Measurements from ENCODE around the gene NCF4. TPM values are rescaled to one million over a fixed set of nuclear protein-coding genes. Genes with fewer than 3 reads are reported as not detected.

Gene NCF4
- total RNA-seq, 2 experiments from 2014 or later = 59.9 to 60.1 TPM

DNA sequence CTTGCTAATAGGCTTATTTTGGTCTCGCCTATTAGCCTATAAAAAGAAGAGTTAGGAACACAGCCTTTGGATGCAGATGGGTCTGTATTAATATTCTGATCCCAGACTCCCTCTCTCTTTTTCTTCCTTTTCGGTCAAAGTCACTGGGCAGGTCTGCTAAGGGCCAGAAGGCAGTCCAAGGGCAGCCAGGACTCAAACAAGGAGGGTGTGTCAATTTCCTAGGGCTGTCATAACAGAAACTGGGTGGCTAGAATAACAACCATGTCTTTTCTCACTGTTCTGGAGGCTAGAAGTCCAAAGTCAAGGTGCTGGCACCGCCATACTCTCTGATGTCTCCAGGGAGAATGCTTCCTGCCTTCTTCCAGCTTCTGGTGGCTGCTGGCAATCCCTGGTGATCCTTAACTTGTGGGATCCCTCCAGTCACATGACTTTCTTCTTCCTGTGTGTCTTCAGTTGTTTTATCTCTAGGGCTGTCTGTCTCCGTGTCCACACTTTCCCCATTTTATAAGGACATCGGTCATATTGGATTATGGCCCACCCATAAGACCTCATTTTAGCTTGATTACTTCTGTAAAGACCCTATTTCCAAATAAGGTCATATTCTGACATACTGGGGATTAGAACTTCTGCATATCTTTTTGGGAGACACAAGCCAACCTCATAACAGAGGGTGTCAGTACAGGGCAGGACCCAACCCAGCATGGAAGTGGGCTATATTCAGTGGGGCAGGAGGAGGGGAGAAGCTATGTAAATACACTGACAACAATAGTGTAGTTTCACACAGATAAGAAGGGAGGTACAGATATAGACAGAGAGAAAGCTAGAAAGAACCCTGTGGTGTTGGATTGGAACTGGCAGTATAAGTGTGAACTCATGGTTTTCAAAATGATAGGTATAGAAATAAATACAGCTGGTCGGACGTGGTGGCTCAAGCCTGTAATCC, 46.7 kb downstream of the NCF4 start:
- Mint-ChIP-seq H3K4me3 (no peak overlapping the region), H3K4me1 (peaks cover 3% of the 10 kb centered on the region), H3K36me3 (ENCODE audit: low read depth) (peaks cover 5% of the 10 kb centered on the region), H3K9me3 (peaks cover 9% of the 10 kb centered on the region), H3K27me3 (peaks cover 44% of the 10 kb centered on the region), H3K27ac (no peak overlapping the region)
- CTCF ChIA-PET = interaction anchor here (1.1 to 1.7 kb wide), 2 partner anchors 48 to 54 kb away, joined by 4 to 5 read pairs; no protein-coding TSS in a partner anchor
- no peak for DNase-seq
- POLR2A ChIA-PET = no interaction called here

DNA sequence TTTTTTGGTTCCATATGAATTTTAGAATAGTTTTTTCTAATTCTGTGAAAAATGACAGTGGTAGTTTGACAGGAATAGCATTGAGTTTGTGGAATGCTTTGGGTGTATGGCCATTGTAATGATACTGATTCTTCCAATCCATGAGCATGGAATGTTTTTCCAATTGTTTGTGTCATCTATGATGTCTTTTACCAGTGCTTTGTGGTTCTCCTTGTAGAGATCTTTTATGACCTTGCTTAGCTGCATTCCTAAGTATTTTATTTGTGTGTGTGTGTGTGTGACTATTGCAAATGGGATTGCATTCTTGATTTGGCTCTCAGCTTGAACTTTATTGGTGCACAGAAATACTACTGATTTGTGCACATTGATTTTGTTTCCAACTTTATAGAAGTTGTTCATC, 49.7 kb downstream of the NCF4 start:
- ChIA-PET CTCF (interaction anchor here (1.0 to 1.3 kb wide), 2 partner anchors 51 to 54 kb away, joined by 3 to 5 read pairs; no protein-coding TSS in a partner anchor), POLR2A (no interaction called here)
- no peak overlapping the region for H3K27ac Mint-ChIP-seq
- no peaks in the 10 kb centered on the region for H3K9me3 Mint-ChIP-seq
- H3K4me1 Mint-ChIP-seq = peaks cover 3% of the 10 kb centered on the region
- no peak for DNase-seq
- H3K4me3 Mint-ChIP-seq = no peak overlapping the region
- peaks cover 33% of the 10 kb centered on the region for H3K27me3 Mint-ChIP-seq
- H3K36me3 Mint-ChIP-seq (ENCODE audit: low read depth) = no peaks in the 10 kb centered on the region

DNA sequence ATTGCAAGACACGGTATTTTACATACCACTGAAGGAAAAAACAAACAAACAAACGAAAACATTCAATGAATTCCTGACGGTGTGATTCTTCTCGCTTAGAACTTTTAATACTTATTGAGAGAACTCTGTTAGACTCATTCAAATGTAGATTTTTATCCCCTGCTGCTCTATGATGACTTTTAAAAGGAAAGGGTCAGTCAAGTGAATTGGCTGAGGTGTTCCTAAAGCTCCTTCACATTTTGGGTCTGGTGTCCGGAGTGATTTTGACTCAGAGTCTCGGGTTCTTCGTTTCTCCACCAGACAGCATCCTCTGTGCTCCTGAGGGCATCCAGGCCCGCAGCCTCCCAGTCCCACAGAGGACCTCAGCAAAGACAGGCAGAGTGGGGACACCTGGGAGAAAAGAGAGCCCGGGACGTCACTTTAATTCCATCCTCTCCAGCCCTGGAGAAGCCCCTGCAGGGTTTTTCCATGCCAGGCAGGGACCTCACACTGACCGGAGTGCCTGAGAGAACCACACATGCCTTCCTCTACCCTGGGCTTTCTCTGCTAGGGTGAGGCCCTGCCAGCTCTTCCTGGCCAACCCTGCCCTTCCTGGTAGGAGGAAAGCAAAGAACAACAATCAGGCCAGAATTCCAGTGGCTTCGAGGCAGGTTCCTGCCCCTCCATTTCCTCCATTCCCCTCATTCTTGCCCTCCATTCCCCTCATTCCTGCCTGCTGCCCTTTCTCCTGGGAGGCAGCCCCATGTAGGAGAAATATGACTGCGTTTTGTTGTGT, 51.3 kb downstream of the NCF4 start:
- POLR2A ChIA-PET = no interaction called here
- peaks cover 37% of the 10 kb centered on the region for H3K27me3 Mint-ChIP-seq
- no peaks in the 10 kb centered on the region for H3K36me3 Mint-ChIP-seq (ENCODE audit: low read depth)
- peaks cover 3% of the 10 kb centered on the region for H3K4me1 Mint-ChIP-seq
- no peaks in the 10 kb centered on the region for H3K9me3 Mint-ChIP-seq
- no peak overlapping the region for H3K27ac Mint-ChIP-seq
- H3K4me3 Mint-ChIP-seq = no peak overlapping the region
- DNase-seq = no peak
- CTCF ChIA-PET = no interaction called here

DNA sequence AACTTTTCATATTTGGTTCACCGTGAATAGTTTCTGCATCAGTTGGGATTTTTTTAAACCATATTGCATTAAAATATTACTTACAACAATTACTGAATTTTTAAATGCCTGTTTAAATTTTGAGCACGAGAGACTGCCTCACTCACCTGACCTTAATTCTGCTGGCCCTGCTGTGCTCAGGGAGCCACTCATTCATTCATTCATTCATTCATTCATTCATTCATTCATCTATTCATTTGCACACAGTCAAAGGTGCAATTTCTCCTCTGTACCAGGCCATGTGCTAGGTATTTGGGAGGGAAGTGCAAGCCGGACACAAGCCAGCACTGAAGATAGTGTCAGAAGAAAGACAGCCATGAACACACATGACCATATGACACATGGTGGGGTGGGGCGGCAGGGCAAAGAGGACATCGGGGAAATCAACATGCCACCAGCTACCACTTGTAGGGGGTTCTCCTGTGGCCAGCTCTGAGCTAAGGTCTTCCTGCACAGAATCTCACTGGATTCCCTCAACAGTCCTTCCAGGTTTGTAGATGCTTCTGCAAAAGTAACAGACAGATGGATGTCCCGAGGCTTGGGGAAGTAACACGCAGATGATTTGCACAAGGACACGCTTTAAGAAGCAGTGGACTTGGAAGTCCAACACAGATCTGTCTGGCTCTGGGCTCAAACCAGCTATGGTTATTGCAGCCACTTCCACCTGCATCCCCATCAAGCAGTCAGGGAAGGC, 52.1 kb downstream of the NCF4 start:
- Mint-ChIP-seq H3K9me3 (no peaks in the 10 kb centered on the region), H3K4me3 (peak overlapping the region; percentile 16), H3K4me1 (peaks cover 3% of the 10 kb centered on the region), H3K27me3 (peaks cover 38% of the 10 kb centered on the region), H3K36me3 (ENCODE audit: low read depth) (no peaks in the 10 kb centered on the region), H3K27ac (no peak overlapping the region)
- DNase-seq = no peak
- ChIA-PET POLR2A (no interaction called here), CTCF (no interaction called here)

DNA sequence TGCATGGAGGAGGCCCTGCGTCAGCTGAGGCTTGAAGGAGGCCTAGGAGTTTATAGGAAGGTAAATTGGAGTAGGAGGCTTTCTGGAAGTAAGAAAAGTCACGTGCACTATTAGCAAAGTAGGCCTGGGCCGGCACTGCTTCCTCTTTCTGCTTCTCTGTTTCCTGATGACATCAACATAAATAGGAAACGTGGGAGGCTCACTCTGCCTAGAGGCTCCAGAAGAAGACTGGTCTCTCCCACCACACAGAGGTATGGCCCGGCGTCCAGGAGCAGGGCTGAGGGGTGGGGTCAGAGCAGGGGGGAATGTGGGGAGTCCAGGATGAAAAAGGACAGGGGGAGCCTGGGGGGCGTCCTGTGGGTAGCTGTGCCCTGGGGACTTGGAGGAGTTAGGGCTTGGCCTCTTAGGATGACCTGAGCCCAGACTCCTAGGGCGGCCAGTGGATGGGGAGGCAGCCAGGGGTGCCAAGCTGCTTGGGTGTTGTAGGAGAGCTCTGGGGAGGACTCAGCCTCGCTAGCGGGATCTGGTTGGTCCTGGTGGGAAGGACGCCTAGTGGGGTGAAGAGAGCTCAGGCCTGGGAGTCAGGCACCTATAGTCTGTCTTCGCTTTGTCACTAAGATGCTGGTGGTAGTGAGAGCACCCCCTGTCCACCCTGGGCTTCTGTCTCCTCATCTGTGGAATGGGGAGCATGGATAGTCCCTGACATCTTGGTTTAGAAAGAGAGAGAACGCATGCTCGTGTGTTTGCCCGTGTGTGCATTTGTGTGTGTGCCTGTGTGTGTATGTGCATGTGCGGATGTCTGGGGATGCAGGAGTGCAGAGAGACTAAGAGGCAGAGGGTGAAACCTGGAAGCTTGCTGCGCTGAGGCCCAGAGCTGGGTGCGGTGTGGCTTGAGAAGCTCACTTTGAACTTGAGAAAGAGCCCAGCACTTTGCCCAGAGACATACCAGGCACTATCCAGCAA, 52.9 kb downstream of the NCF4 start, which contains the start of gene CSF2RB:
TSS of gene CSF2RB (plus strand) at position 202 of the 963 bp plus-strand sequence. CDS start 8,580 bp downstream, outside the sequence.
- DNase-seq = no peak
- Mint-ChIP-seq H3K27me3 (peaks cover 41% of the 10 kb centered on the region), H3K4me3 (peak within 1 kb of the TSS; percentile 50), H3K27ac (no peak within 1 kb of the TSS), H3K36me3 (ENCODE audit: low read depth) (no peaks in the 10 kb centered on the region), H3K9me3 (no peaks in the 10 kb centered on the region), H3K4me1 (peaks cover 3% of the 10 kb centered on the region)
- ChIA-PET POLR2A (interaction anchor here (0.7 to 1.4 kb wide), 2 partner anchors 10 to 12 kb away, joined by 3 read pairs; no protein-coding TSS in a partner anchor), CTCF (interaction anchor here (1.7 kb wide), 1 partner anchor 57 kb away, joined by 4 read pairs; no protein-coding TSS in a partner anchor)

DNA sequence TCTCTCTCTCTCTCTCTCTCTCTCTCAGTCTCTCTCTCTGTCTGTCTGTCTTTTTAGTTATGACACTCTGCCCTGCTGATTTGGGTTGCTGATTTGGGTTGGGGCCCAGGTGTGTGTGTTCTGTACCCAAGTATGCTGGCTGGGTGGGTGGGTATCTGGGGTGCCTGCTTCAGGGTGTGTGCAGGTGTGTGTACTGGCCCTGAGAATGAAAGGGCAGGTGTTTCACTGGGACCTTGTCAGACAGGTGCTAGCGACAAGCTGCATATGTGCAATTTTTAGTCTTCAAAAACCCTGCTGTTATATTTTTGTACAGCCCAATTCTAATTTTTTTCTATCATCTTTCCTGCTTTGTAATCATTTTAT, 53.6 kb downstream of the NCF4 start:
- Mint-ChIP-seq H3K36me3 (ENCODE audit: low read depth) (no peaks in the 10 kb centered on the region), H3K27ac (no peak overlapping the region), H3K9me3 (no peaks in the 10 kb centered on the region), H3K4me3 (peak overlapping the region; percentile 50), H3K27me3 (peaks cover 41% of the 10 kb centered on the region), H3K4me1 (peaks cover 3% of the 10 kb centered on the region)
- ChIA-PET POLR2A (interaction anchor here (0.7 to 1.4 kb wide), 2 partner anchors 10 to 12 kb away, joined by 3 read pairs; no protein-coding TSS in a partner anchor), CTCF (interaction anchor here (1.7 kb wide), 1 partner anchor 58 kb away, joined by 4 read pairs; no protein-coding TSS in a partner anchor)
- DNase-seq = no peak

DNA sequence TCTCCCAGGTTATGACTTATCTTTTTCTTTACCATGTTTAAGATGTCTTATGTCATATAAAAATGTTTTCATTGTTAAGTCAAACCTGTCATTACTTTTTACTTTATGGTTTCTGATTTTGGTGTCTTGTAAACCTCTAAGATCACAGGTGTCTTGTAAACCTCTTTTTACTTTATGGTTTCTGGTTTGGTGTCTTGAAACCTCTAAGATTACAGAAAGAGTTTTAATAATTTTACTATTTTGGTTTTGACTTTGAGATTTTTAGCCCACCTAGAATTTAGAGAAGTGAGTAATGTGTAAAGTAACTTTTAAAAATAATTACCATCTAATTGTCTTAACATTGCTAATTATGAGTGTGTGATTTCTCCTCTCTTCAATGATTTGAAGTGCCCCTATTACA, 55.2 kb downstream of the NCF4 start:
- H3K9me3 Mint-ChIP-seq = no peaks in the 10 kb centered on the region

DNA sequence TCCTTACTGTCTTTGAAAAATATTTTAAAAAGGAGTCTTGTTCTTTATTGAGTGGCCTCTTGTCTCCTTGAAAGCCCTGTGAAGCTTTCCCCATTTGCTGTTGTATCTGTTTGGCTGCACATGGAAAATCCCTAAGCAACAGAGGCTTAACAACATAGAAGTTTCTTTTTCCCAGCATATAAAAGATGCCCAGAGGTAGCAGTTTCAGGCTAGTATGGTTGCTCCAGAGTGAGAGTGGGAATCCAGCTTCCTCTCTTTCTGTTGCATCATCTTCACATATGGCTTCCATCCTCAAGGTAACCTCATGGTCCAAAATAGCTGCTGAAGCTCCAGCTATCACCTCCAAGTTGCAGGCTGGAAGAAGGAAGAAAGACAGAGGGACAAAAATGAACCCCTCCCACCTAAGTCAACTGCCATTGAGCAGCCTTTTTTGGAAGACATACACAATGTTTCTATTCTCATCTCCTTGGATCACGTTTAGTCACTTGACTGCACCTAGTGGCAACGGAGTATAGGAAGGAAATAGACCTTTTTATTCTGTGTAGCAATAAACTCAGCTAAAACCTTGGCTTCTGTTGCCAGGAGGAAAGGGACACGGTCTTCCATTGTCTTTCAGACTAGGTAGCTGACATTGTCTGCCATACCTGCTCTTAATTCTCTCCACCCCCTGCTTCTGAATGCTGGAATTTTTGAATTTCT, 57.9 kb downstream of the NCF4 start:
- Mint-ChIP-seq H3K27me3 (peaks cover 30% of the 10 kb centered on the region), H3K27ac (no peak overlapping the region), H3K36me3 (ENCODE audit: low read depth) (no peaks in the 10 kb centered on the region), H3K4me1 (peaks cover 6% of the 10 kb centered on the region), H3K9me3 (no peaks in the 10 kb centered on the region), H3K4me3 (no peak overlapping the region)
- ChIA-PET POLR2A (interaction anchor here (0.7 kb wide), 1 partner anchor 15 kb away, joined by 3 read pairs; no protein-coding TSS in a partner anchor), CTCF (no interaction called here)
- DNase-seq = no peak

More for the DNA sequence above, 55.2 kb downstream of the NCF4 start:
- Mint-ChIP-seq H3K4me3 (no peak overlapping the region), H3K27ac (no peak overlapping the region), H3K27me3 (peaks cover 41% of the 10 kb centered on the region), H3K4me1 (peaks cover 5% of the 10 kb centered on the region), H3K36me3 (ENCODE audit: low read depth) (no peaks in the 10 kb centered on the region)
- ChIA-PET CTCF (no interaction called here), POLR2A (no interaction called here)
- DNase-seq = no peak

DNA sequence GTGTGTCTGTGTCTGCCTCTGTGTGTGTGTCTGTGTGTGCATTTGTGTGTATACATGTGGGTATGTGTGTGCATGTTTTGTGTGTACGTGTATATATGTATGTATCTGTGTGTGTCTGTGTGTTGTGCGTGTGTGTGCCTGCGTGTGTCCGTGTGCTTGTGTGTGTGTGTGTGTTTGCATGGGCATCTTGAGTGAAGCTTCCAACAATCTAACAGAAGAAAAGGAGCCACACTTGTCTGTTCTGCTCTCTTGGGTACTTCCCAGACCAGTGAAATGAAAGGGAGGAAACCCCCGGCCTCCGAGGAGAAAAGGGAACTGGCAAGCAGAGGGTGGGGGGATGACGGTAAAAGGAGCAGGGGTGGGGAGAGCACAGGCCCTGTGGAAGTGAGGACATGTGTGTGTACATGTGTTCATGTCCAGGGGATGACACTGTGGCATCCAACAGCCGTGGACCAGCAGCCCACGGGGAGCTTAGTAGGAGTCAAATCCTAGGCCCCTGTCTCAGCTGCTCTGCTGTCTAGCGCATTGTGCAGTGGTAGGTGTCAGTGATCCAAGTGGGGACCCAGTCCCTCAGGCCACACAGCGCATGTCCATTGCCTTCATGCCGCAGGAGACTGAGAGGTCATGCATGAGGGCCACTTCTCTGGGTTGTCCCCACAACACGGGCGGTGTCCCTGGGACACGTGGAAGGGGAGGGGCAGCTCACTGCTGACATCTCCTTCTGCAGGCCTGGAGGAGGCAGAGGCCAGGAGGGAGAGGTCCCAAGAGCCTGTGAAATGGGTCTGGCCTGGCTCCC, 60.7 kb downstream of the NCF4 start:
- Mint-ChIP-seq H3K36me3 (ENCODE audit: low read depth) (no peaks in the 10 kb centered on the region), H3K27ac (no peak overlapping the region), H3K4me3 (no peak overlapping the region), H3K27me3 (peaks cover 28% of the 10 kb centered on the region), H3K4me1 (peaks cover 20% of the 10 kb centered on the region), H3K9me3 (no peaks in the 10 kb centered on the region)
- ChIA-PET POLR2A (no interaction called here), CTCF (interaction anchor here (0.6 kb wide), 1 partner anchor 39 kb away, joined by 3 read pairs; no protein-coding TSS in a partner anchor)
- no peak for DNase-seq

DNA sequence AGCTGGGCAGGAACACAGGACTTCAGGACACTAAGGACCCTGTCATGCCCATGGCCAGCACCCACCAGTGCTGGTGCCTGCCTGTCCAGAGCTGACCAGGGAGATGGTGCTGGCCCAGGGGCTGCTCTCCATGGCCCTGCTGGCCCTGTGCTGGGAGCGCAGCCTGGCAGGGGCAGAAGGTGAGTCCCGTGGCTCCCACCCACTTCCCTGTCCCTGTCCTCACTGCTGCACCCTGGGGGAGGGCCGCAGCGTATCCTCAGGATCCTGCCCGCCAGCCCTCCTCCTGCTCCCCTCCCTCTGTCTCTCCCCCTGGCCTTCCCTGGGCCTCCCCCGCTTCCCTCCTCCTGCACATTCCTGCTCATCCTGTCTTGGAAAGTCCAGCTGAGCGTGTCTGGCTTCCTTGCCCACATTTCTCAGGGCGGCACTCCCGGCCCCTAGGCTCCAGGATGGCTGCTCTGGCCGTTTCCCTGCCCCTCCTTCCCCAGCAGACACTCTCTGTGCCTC, 61.4 kb downstream of the NCF4 start:
- no peak overlapping the region for H3K27ac Mint-ChIP-seq
- peaks cover 26% of the 10 kb centered on the region for H3K27me3 Mint-ChIP-seq
- no peak overlapping the region for H3K4me3 Mint-ChIP-seq
- DNase-seq = no peak
- H3K36me3 Mint-ChIP-seq (ENCODE audit: low read depth) = no peaks in the 10 kb centered on the region
- ChIA-PET CTCF (interaction anchor here (0.6 kb wide), 1 partner anchor 40 kb away, joined by 3 read pairs; no protein-coding TSS in a partner anchor), POLR2A (no interaction called here)
- H3K4me1 Mint-ChIP-seq = peaks cover 27% of the 10 kb centered on the region
- H3K9me3 Mint-ChIP-seq = no peaks in the 10 kb centered on the region

DNA sequence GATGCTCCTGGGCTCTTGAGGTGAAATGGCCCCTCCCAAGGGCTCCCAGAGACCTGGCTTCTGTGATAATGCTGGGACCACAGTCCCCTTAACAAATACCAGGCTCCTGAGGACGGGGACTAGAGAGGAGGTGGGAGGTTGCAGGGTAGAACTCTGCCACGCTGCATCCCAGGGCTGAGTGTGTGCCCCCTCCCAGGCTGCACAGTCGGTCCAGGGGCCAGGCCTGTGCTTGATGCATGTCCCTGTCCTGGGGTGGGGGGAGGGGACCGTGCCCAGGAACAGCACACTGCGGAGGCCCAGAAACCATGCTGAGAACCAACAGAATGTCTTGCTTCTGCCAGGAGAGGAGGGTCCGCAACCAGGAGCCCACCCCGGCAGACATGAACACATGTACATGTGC, 61.9 kb downstream of the NCF4 start:
- H3K9me3 Mint-ChIP-seq = no peaks in the 10 kb centered on the region
- H3K27me3 Mint-ChIP-seq = peaks cover 25% of the 10 kb centered on the region
- no peak overlapping the region for H3K27ac Mint-ChIP-seq
- ChIA-PET CTCF (no interaction called here), POLR2A (no interaction called here)
- DNase-seq = no peak
- H3K4me3 Mint-ChIP-seq = no peak overlapping the region
- peaks cover 31% of the 10 kb centered on the region for H3K4me1 Mint-ChIP-seq
- H3K36me3 Mint-ChIP-seq (ENCODE audit: low read depth) = no peaks in the 10 kb centered on the region

Data from activated CD4-positive, alpha-beta memory T cell treated with anti-CD3 and anti-CD28 coated beads, Interleukin-2, amount 10 ng/mL, durations not matched to agents 7 days and 5 days (primary cell).